Muscle of leg (tissue), 11 donors: Measurements from ENCODE around the gene SHBG. TPM values are rescaled to one million over a fixed set of nuclear protein-coding genes. Genes with fewer than 3 reads are reported as not detected.

Experiments used
- DNase-seq: peaks from one replicate; pipeline ENCODE4 v3.0.0; 2013
- H3K27ac ChIP-seq: one replicate; pipeline ENCODE4 v1.5.1; 2013; ENCODE audit warnings: mild to moderate bottlenecking, low read length, control low read depth
- H3K27me3 ChIP-seq: one replicate; pipeline ENCODE4 v1.6.1; 2013; ENCODE audit warnings: low read length; ENCODE audit not compliant: control insufficient read depth, insufficient read depth
- H3K36me3 ChIP-seq: one replicate; pipeline ENCODE4 v1.6.1; 2013; ENCODE audit warnings: low read length; ENCODE audit not compliant: control insufficient read depth, insufficient read depth
- H3K4me1 ChIP-seq: one replicate; pipeline ENCODE4 v1.6.1; 2013; ENCODE audit warnings: low read length; ENCODE audit not compliant: control insufficient read depth, insufficient read depth
- H3K4me3 ChIP-seq: one replicate; pipeline ENCODE4 v1.5.1; 2013; ENCODE audit warnings: low read length, control low read depth
- H3K9me3 ChIP-seq: replicated peaks from 2 replicates; pipeline ENCODE4 v1.6.1; 2013; ENCODE audit warnings: low read depth, low read length; ENCODE audit not compliant: control insufficient read depth
- WGBS: methylation state at CpG from one replicate; pipeline ENCODE4 v1.1.5; 2013; ENCODE audit warnings: missing lambda C conversion rate; ENCODE audit not compliant: insufficient coverage; 5-methylcytosine and 5-hydroxymethylcytosine counted together
- polyA plus RNA-seq, 8 donors: library from polyadenylated mRNA; unstranded; fragments of 120-200 nt; gene quantifications; one replicate each; pipeline versions ENCODE4 v1.2.1 to v1.2.3, GENCODE V29; 2013; ENCODE audit warnings: inconsistent platforms in 1 of 8, low replicate concordance in 1 of 8; ENCODE audit not compliant: insufficient read length in 8 of 8, insufficient read depth in 1 of 8
- total RNA-seq: library from RNA; stranded (reverse); fragments of 120-200 nt; gene quantifications from one replicate; pipeline ENCODE4 v1.2.4, GENCODE V29; 2013

The SHBG gene
- total and polyA plus RNA-seq, 9 donors, result 0.58 to 1.5 (median 1.1) TPM

DNA sequence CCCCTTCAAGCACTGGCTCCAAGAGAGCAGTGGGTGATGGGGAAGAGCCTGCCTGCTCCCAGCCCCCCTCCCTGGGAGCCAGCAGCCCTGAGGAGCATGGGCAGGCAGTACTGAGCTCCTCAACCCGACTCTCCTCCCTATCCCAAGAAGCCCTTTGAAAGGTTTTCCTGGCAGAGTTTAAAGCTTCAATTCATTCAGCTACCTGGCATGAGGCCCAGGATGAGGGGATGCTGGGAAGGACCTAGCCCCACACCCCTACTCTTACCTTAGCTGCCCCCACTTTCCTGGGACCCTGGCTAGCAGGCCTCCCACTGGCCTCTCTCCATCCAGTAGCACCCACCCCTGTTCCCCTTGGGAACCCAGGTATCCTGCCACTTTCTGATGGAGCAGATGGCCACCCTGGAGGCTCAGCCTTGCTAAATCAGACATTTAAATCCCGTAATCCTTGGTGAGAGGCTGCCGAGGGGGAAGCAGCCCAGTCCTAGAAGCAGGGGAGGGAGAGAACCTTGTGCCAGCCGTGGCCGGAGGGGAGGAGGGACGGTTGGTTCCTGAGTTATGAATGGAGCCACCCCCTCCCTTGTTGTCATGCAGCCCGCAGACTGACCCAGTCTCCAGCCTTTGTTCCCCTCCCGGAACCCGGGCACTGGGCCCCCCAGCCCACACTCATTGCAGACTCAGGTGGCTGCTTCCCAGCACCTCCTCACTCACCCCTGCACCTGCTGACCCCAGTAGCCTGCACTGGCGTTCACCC is 37.9 kb downstream of the SHBG start:
- Histone ChIP-seq H3K36me3 (peaks cover 56% of the 10 kb centered on the region), H3K4me3 (no peak overlapping the region), H3K27ac (no peak overlapping the region), H3K4me1 (no peaks in the 10 kb centered on the region), H3K9me3 (no peaks in the 10 kb centered on the region), H3K27me3 (no peaks in the 10 kb centered on the region)
- WGBS, result 27% methylated on average over 3 of the region's 10 CpGs
- no peak for DNase-seq

- peaks cover 4% of the 10 kb centered on the region for H3K9me3 ChIP-seq
- WGBS, result 43% methylated on average over 1 of the region's 7 CpGs
- peaks cover 62% of the 10 kb centered on the region for H3K36me3 ChIP-seq
- H3K4me1 ChIP-seq, result no peaks in the 10 kb centered on the region
- H3K27ac ChIP-seq, result no peak overlapping the region
- H3K27me3 ChIP-seq, result no peaks in the 10 kb centered on the region
- H3K4me3 ChIP-seq, result no peak overlapping the region
- DNase-seq, result no peak
Observed at GRCh38 chr17:7668482-7668881, 38.5 kb downstream of the SHBG start.

- 91% methylated on average over 1 of the region's 2 CpGs for WGBS
- no peak overlapping the region for H3K27ac ChIP-seq
- no peak for DNase-seq
- peaks cover 9% of the 10 kb centered on the region for H3K9me3 ChIP-seq
- H3K4me3 ChIP-seq, result no peak overlapping the region
- no peaks in the 10 kb centered on the region for H3K27me3 ChIP-seq
- no peaks in the 10 kb centered on the region for H3K4me1 ChIP-seq
- peaks cover 74% of the 10 kb centered on the region for H3K36me3 ChIP-seq
Observed at GRCh38 chr17:7673239-7673638, 43.3 kb downstream of the SHBG start.

- Histone ChIP-seq H3K36me3 (peaks cover 57% of the 10 kb centered on the region), H3K27me3 (no peaks in the 10 kb centered on the region), H3K27ac (no peak overlapping the region), H3K9me3 (peaks cover 9% of the 10 kb centered on the region), H3K4me3 (no peak overlapping the region), H3K4me1 (no peaks in the 10 kb centered on the region)
- WGBS, result 96% methylated on average over 12 of the region's 14 CpGs
- no peak for DNase-seq
Observed at GRCh38 chr17:7674934-7675333, 45.0 kb downstream of the SHBG start.

DNA sequence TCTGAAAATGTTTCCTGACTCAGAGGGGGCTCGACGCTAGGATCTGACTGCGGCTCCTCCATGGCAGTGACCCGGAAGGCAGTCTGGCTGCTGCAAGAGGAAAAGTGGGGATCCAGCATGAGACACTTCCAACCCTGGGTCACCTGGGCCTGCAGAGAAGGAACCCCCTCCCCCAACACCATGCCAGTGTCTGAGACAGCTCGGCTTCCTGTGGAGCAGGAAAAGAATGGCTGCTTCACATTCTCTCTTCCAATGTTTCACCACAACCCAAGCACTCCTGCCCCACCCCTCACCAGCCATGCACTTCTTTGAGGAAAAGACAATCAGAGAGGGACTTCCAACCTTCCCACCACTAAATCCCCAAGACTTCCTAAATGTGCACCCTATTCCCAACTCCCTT is 46.6 kb downstream of the SHBG start:
- Histone ChIP-seq H3K9me3 (peaks cover 9% of the 10 kb centered on the region), H3K4me3 (no peak overlapping the region), H3K36me3 (peaks cover 44% of the 10 kb centered on the region), H3K27me3 (no peaks in the 10 kb centered on the region), H3K27ac (no peak overlapping the region), H3K4me1 (no peaks in the 10 kb centered on the region)
- 75% methylated on average over 4 of the region's 5 CpGs for WGBS
- no peak for DNase-seq

DNA sequence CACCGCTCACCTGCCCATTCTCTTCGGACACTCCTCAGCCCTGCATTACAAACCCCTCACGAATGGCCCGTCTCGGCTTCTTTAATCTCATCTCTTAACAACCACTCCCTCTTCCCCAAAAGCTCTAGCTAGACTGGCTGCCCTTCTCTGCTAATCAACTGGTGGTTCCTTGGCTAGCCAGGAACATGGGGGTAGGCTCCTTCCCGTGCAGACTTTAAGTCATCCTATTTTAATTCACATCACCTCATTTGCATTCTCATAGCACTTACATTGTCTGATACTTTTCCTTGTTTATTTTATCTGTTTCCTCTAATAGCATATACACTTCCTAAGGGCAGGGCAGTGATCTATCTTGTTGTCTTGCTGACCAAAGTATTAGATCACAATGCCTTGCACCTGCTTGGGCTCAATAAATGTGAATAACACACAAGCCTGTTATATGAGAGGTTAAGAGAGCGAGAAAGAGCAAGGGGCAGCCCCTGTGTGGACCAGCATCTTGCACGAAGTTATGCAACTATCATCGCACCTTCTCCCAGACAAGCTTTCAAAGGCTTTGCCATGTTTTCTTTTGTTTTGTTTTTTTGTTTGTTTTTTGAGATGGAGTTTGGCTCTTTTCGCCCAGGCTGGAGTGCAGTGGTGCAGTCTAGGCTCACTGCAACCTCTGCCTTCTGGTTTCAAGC is 47.6 kb downstream of the SHBG start:
- peaks cover 9% of the 10 kb centered on the region for H3K9me3 ChIP-seq
- H3K27me3 ChIP-seq, result no peaks in the 10 kb centered on the region
- no peaks in the 10 kb centered on the region for H3K4me1 ChIP-seq
- H3K36me3 ChIP-seq, result peaks cover 36% of the 10 kb centered on the region
- H3K4me3 ChIP-seq, result no peak overlapping the region
- no peak overlapping the region for H3K27ac ChIP-seq
- WGBS, result 60% methylated on average over 6 of the region's 10 CpGs
- no peak for DNase-seq

Other genes starting within 250 kb of the SHBG start
- gene TNK1, start 249.0 kb upstream of the SHBG start, total RNA-seq, result 0.31 TPM
- 1 to 10 TPM in 2 of 8 donors, under 1 TPM in 6; 0.23 to 1.3 (median 0.70) TPM for gene TNK1, start 249.0 kb upstream of the SHBG start, polyA plus RNA-seq
- 14.2 TPM for gene PLSCR3, start 235.6 kb upstream of the SHBG start, total RNA-seq
- gene PLSCR3, start 235.6 kb upstream of the SHBG start, polyA plus RNA-seq, result 10 to 100 TPM; 24.2 to 38.9 (median 30.0) TPM
- gene TMEM256, start 226.0 kb upstream of the SHBG start, total RNA-seq, result 100 TPM
- gene TMEM256, start 226.0 kb upstream of the SHBG start, polyA plus RNA-seq, result 10 to 100 TPM; 45.4 to 70.0 (median 57.7) TPM
- 7.7 TPM for gene NLGN2, start 222.3 kb upstream of the SHBG start, total RNA-seq
- 10 to 100 TPM; 20.6 to 36.2 (median 27.0) TPM for gene NLGN2, start 222.3 kb upstream of the SHBG start, polyA plus RNA-seq
- not detected for gene SPEM1, start 209.8 kb upstream of the SHBG start, total RNA-seq
- not detected for gene SPEM1, start 209.8 kb upstream of the SHBG start, polyA plus RNA-seq
- not detected for gene SPEM2, start 204.5 kb upstream of the SHBG start, total RNA-seq
- not detected for gene SPEM2, start 204.5 kb upstream of the SHBG start, polyA plus RNA-seq
- gene SPEM3, start 201.3 kb upstream of the SHBG start, total RNA-seq, result not detected
- under 1 TPM in 1 of 8 donors, not detected in 7; 0.26 TPM for gene SPEM3, start 201.3 kb upstream of the SHBG start, polyA plus RNA-seq
- 0.93 TPM for gene TMEM102, start 194.7 kb upstream of the SHBG start, total RNA-seq
- gene TMEM102, start 194.7 kb upstream of the SHBG start, polyA plus RNA-seq, result 1 to 10 TPM in 4 of 8 donors, under 1 TPM in 4; 0.72 to 1.7 (median 0.95) TPM
- gene FGF11, start 190.6 kb upstream of the SHBG start, total RNA-seq, result 1.6 TPM
- gene FGF11, start 190.6 kb upstream of the SHBG start, polyA plus RNA-seq, result 1 to 10 TPM; 1.0 to 4.8 (median 2.1) TPM
- gene CHRNB1, start 185.1 kb upstream of the SHBG start, total RNA-seq, result 52.8 TPM
- 10 to 100 TPM; 58.0 to 80.8 (median 70.9) TPM for gene CHRNB1, start 185.1 kb upstream of the SHBG start, polyA plus RNA-seq
- gene ZBTB4, start 150.5 kb upstream of the SHBG start, total RNA-seq, result 14.1 TPM
- 10 to 100 TPM; 20.1 to 31.6 (median 24.5) TPM for gene ZBTB4, start 150.5 kb upstream of the SHBG start, polyA plus RNA-seq
- not detected for gene SLC35G6, start 148.7 kb upstream of the SHBG start, total RNA-seq
- under 1 TPM in 6 of 8 donors, not detected in 2; 0.09 to 0.27 (median 0.18) TPM for gene SLC35G6, start 148.7 kb upstream of the SHBG start, polyA plus RNA-seq
- gene POLR2A, start 145.8 kb upstream of the SHBG start, total RNA-seq, result 30.9 TPM
- gene POLR2A, start 145.8 kb upstream of the SHBG start, polyA plus RNA-seq, result 10 to 100 TPM; 42.0 to 81.0 (median 60.8) TPM
- 13.2 TPM for gene TNFSF12, start 81.1 kb upstream of the SHBG start, total RNA-seq
- gene TNFSF12, start 81.1 kb upstream of the SHBG start, polyA plus RNA-seq, result 10 to 100 TPM; 22.2 to 35.9 (median 28.2) TPM
- 2.2 TPM for gene TNFSF13, start 71.4 kb upstream of the SHBG start, total RNA-seq
- gene TNFSF13, start 71.4 kb upstream of the SHBG start, polyA plus RNA-seq, result 1 to 10 TPM; 3.5 to 5.9 (median 4.3) TPM
- 34.5 TPM for gene SENP3, start 68.2 kb upstream of the SHBG start, total RNA-seq
- gene SENP3, start 68.2 kb upstream of the SHBG start, polyA plus RNA-seq, result 10 to 100 TPM; 33.8 to 43.6 (median 41.7) TPM
- gene CD68, start 50.5 kb upstream of the SHBG start, total RNA-seq, result 15.7 TPM
- gene CD68, start 50.5 kb upstream of the SHBG start, polyA plus RNA-seq, result 10 to 100 TPM; 20.2 to 56.6 (median 38.8) TPM
- 34.4 TPM for gene MPDU1, start 46.3 kb upstream of the SHBG start, total RNA-seq
- gene MPDU1, start 46.3 kb upstream of the SHBG start, polyA plus RNA-seq, result 10 to 100 TPM; 43.2 to 63.6 (median 50.2) TPM
- 1.4 TPM for gene SOX15, start 40.0 kb upstream of the SHBG start, total RNA-seq
- gene SOX15, start 40.0 kb upstream of the SHBG start, polyA plus RNA-seq, result 1 to 10 TPM; 1.6 to 4.1 (median 2.0) TPM
- gene FXR2, start 15.2 kb upstream of the SHBG start, total RNA-seq, result 35.1 TPM
- 10 to 100 TPM; 31.4 to 37.2 (median 34.9) TPM for gene FXR2, start 15.2 kb upstream of the SHBG start, polyA plus RNA-seq
- gene SAT2, start 2.3 kb upstream of the SHBG start, total RNA-seq, result 72.1 TPM
- gene SAT2, start 2.3 kb upstream of the SHBG start, polyA plus RNA-seq, result 10 to 100 TPM; 61.5 to 82.1 (median 69.9) TPM
- 2.7 TPM for gene ATP1B2, start 20.8 kb downstream of the SHBG start, total RNA-seq
- 10 to 100 TPM; 12.4 to 27.3 (median 23.4) TPM for gene ATP1B2, start 20.8 kb downstream of the SHBG start, polyA plus RNA-seq
- gene TP53, start 57.4 kb downstream of the SHBG start, total RNA-seq, result 17.9 TPM
- 10 to 100 TPM; 33.8 to 51.8 (median 40.9) TPM for gene TP53, start 57.4 kb downstream of the SHBG start, polyA plus RNA-seq
- 5.9 TPM for gene WRAP53, start 58.3 kb downstream of the SHBG start, total RNA-seq
- gene WRAP53, start 58.3 kb downstream of the SHBG start, polyA plus RNA-seq, result 10 to 100 TPM in 1 of 8 donors, 1 to 10 TPM in 7; 7.9 to 10.0 (median 8.3) TPM
- gene EFNB3, start 75.1 kb downstream of the SHBG start, total RNA-seq, result 3.6 TPM
- 10 to 100 TPM in 1 of 8 donors, 1 to 10 TPM in 7; 4.0 to 11.6 (median 7.0) TPM for gene EFNB3, start 75.1 kb downstream of the SHBG start, polyA plus RNA-seq
- gene DNAH2, start 87.6 kb downstream of the SHBG start, total RNA-seq, result 4.6 TPM
- 10 to 100 TPM in 2 of 8 donors, 1 to 10 TPM in 6; 3.9 to 18.3 (median 6.2) TPM for gene DNAH2, start 87.6 kb downstream of the SHBG start, polyA plus RNA-seq
- 5.4 TPM for gene KDM6B, start 204.1 kb downstream of the SHBG start, total RNA-seq
- gene KDM6B, start 204.1 kb downstream of the SHBG start, polyA plus RNA-seq, result 10 to 100 TPM; 10.9 to 20.1 (median 15.9) TPM
- 18.4 TPM for gene TMEM88, start 224.9 kb downstream of the SHBG start, total RNA-seq
- 10 to 100 TPM; 22.4 to 30.3 (median 27.9) TPM for gene TMEM88, start 224.9 kb downstream of the SHBG start, polyA plus RNA-seq
- gene NAA38, start 227.4 kb downstream of the SHBG start, total RNA-seq, result 97.7 TPM
- gene NAA38, start 227.4 kb downstream of the SHBG start, polyA plus RNA-seq, result 10 to 100 TPM; 44.6 to 65.7 (median 54.2) TPM
- gene CYB5D1, start 227.9 kb downstream of the SHBG start, total RNA-seq, result 5.9 TPM
- 1 to 10 TPM; 6.5 to 9.3 (median 7.4) TPM for gene CYB5D1, start 227.9 kb downstream of the SHBG start, polyA plus RNA-seq